Effector memory CD8-positive, alpha-beta T cell (primary cell): ENCODE results near the gene PCGF3.
A peak's percentile ranks its signal among the peaks of the same experiment; 100 is the strongest.

Experiments
- ATAC-seq: fragments of 150-1000 bp; cut with Tn5 transposase; replicated peaks from 2 replicates; pipeline ENCODE4 v1.10.0; 2021; ENCODE audit warnings: mild to moderate bottlenecking, moderate library complexity
- DNase-seq, 3 experiments: peaks; one replicate each; pipeline ENCODE4 v3.0.0; 2021
- H3K27ac Mint-ChIP-seq, 2 donors: one replicate each; pipeline ENCODE4 v1.8.0; 2022; ENCODE audit warnings: mild to moderate bottlenecking in 2 of 2, mixed read lengths in 2 of 2, moderate library complexity in 2 of 2
- H3K27me3 Mint-ChIP-seq, 2 donors: one replicate each; pipeline ENCODE4 v1.8.0; 2022; ENCODE audit warnings: mixed read lengths in 2 of 2
- H3K36me3 Mint-ChIP-seq: one replicate; pipeline ENCODE4 v1.8.0; 2022; ENCODE audit warnings: mild to moderate bottlenecking, moderate library complexity, mixed read lengths; ENCODE audit not compliant: insufficient read depth
- H3K4me1 Mint-ChIP-seq, 2 donors: one replicate each; pipeline ENCODE4 v1.8.0; 2022; ENCODE audit warnings: low read depth in 2 of 2, mixed read lengths in 2 of 2
- H3K4me3 Mint-ChIP-seq, 2 donors: one replicate each; pipeline ENCODE4 v1.8.0; 2022; ENCODE audit warnings: mild to moderate bottlenecking in 2 of 2, mixed read lengths in 2 of 2, moderate library complexity in 2 of 2
- H3K9me3 Mint-ChIP-seq, 2 donors: one replicate each; pipeline ENCODE4 v1.8.0; 2022; ENCODE audit warnings: mixed read lengths in 2 of 2
- total RNA-seq, 9 experiments: gene quantifications; one replicate each; lab custom pipeline; 2026; lab: John Stamatoyannopoulos, UW

PCGF3 gene
- 37.1 to 96.3 (median 44.9) reads per million in 9 experiments for total RNA-seq

GRCh38 chr4:705278-706082 lies at the start of gene PCGF3:
Gene PCGF3, plus strand, starts transcription at chr4:705832. Its CDS starts 27,849 bp downstream, at chr4:733681.
- Mint-ChIP-seq H3K36me3 (peaks cover 7% of the 10 kb centered on the region), H3K27me3 (no peaks in the 10 kb centered on the region), H3K9me3 (no peaks in the 10 kb centered on the region), H3K4me3 (peak within 1 kb of the TSS; percentile 81 to 86), H3K4me1 (peaks cover 22 to 27% of the 10 kb centered on the region in 2 donors), H3K27ac (peak within 1 kb of the TSS; percentile 87 to 91)
- DNase-seq: peak; percentile 90 to 94 (median 92)
- ATAC-seq: peak; percentile 95

GRCh38 chr4:656436-657337 lies 48.9 kb upstream of the PCGF3 start:
- peaks cover 8% of the 10 kb centered on the region for H3K36me3 Mint-ChIP-seq
- no peaks in the 10 kb centered on the region for H3K9me3 Mint-ChIP-seq
- ATAC-seq (no peak), DNase-seq (no peak)
- H3K27ac Mint-ChIP-seq: no peak overlapping the region
- H3K27me3 Mint-ChIP-seq: peaks cover 0 to 21% of the 10 kb centered on the region in 2 donors
- H3K4me3 Mint-ChIP-seq: no peak overlapping the region
- peaks cover 0 to 10% of the 10 kb centered on the region in 2 donors for H3K4me1 Mint-ChIP-seq

GRCh38 chr4:657338-657833 lies 48.2 kb upstream of the PCGF3 start:
- no peaks in the 10 kb centered on the region for H3K9me3 Mint-ChIP-seq
- ATAC-seq (no peak), DNase-seq (no peak)
- H3K27me3 Mint-ChIP-seq: peaks cover 0 to 15% of the 10 kb centered on the region in 2 donors
- H3K36me3 Mint-ChIP-seq: peaks cover 8% of the 10 kb centered on the region
- H3K27ac Mint-ChIP-seq: no peak overlapping the region
- H3K4me1 Mint-ChIP-seq: peaks cover 0 to 10% of the 10 kb centered on the region in 2 donors
- H3K4me3 Mint-ChIP-seq: no peak overlapping the region

GRCh38 chr4:657834-658667 lies 47.6 kb upstream of the PCGF3 start:
- DNase-seq (no peak), ATAC-seq (no peak)
- H3K4me1 Mint-ChIP-seq: peaks cover 0 to 14% of the 10 kb centered on the region in 2 donors
- H3K9me3 Mint-ChIP-seq: no peaks in the 10 kb centered on the region
- H3K27me3 Mint-ChIP-seq: peaks cover 0 to 9% of the 10 kb centered on the region in 2 donors
- no peak overlapping the region for H3K27ac Mint-ChIP-seq
- H3K4me3 Mint-ChIP-seq: no peak overlapping the region
- peaks cover 13% of the 10 kb centered on the region for H3K36me3 Mint-ChIP-seq

- Mint-ChIP-seq H3K27ac (no peak overlapping the region), H3K4me3 (no peak overlapping the region), H3K36me3 (peaks cover 17% of the 10 kb centered on the region)
Measured at GRCh38 chr4:658681-659667, 46.7 kb upstream of the PCGF3 start.

GRCh38 chr4:659851-660250 lies 45.8 kb upstream of the PCGF3 start:
- Mint-ChIP-seq H3K4me1 (peaks cover 0 to 17% of the 10 kb centered on the region in 2 donors), H3K4me3 (no peak overlapping the region), H3K27me3 (peaks cover 0 to 7% of the 10 kb centered on the region in 2 donors), H3K9me3 (no peaks in the 10 kb centered on the region), H3K36me3 (peaks cover 22% of the 10 kb centered on the region), H3K27ac (peak overlapping the region in 1 of 2 donors; percentile 66)
- DNase-seq (no peak), ATAC-seq (no peak)

More at GRCh38 chr4:658681-659667, 46.7 kb upstream of the PCGF3 start:
- DNase-seq (no peak), ATAC-seq (no peak)
- Mint-ChIP-seq H3K27me3 (peaks cover 0 to 7% of the 10 kb centered on the region in 2 donors), H3K4me1 (peaks cover 0 to 15% of the 10 kb centered on the region in 2 donors), H3K9me3 (no peaks in the 10 kb centered on the region)

- ATAC-seq: no peak
- Mint-ChIP-seq H3K4me3 (no peak overlapping the region), H3K4me1 (peaks cover 0 to 19% of the 10 kb centered on the region in 2 donors)
Measured at GRCh38 chr4:660401-660800, 45.2 kb upstream of the PCGF3 start.

GRCh38 chr4:661231-661630 lies 44.4 kb upstream of the PCGF3 start:
- DNase-seq (no peak), ATAC-seq (no peak)
- H3K4me1 Mint-ChIP-seq: peaks cover 0 to 21% of the 10 kb centered on the region in 2 donors
- peaks cover 22% of the 10 kb centered on the region for H3K36me3 Mint-ChIP-seq
- H3K4me3 Mint-ChIP-seq: no peak overlapping the region
- no peak overlapping the region for H3K27ac Mint-ChIP-seq
- no peaks in the 10 kb centered on the region for H3K27me3 Mint-ChIP-seq
- no peaks in the 10 kb centered on the region for H3K9me3 Mint-ChIP-seq

More at GRCh38 chr4:660401-660800, 45.2 kb upstream of the PCGF3 start:
- no peaks in the 10 kb centered on the region for H3K9me3 Mint-ChIP-seq
- DNase-seq: no peak
- H3K36me3 Mint-ChIP-seq: peaks cover 22% of the 10 kb centered on the region
- peak overlapping the region in 1 of 2 donors; percentile 66 for H3K27ac Mint-ChIP-seq
- H3K27me3 Mint-ChIP-seq: peaks cover 0 to 7% of the 10 kb centered on the region in 2 donors

- no peaks in the 10 kb centered on the region for H3K27me3 Mint-ChIP-seq
- ATAC-seq (no peak), DNase-seq (no peak)
- peaks cover 22% of the 10 kb centered on the region for H3K36me3 Mint-ChIP-seq
- peak overlapping the region in 1 of 2 donors; percentile 93 for H3K27ac Mint-ChIP-seq
- peak overlapping the region; percentile 82 to 83 for H3K4me3 Mint-ChIP-seq
- no peaks in the 10 kb centered on the region for H3K9me3 Mint-ChIP-seq
- H3K4me1 Mint-ChIP-seq: peaks cover 0 to 19% of the 10 kb centered on the region in 2 donors
Measured at GRCh38 chr4:661881-662761, 43.5 kb upstream of the PCGF3 start.

GRCh38 chr4:663046-663437 lies 42.6 kb upstream of the PCGF3 start:
- no peak for ATAC-seq

More at GRCh38 chr4:663046-663437, 42.6 kb upstream of the PCGF3 start:
- peaks cover 22% of the 10 kb centered on the region for H3K36me3 Mint-ChIP-seq
- H3K4me3 Mint-ChIP-seq: peak overlapping the region; percentile 82 to 83
- H3K9me3 Mint-ChIP-seq: no peaks in the 10 kb centered on the region
- H3K27me3 Mint-ChIP-seq: no peaks in the 10 kb centered on the region
- H3K27ac Mint-ChIP-seq: peak overlapping the region in 1 of 2 donors; percentile 93
- DNase-seq: no peak
- H3K4me1 Mint-ChIP-seq: peaks cover 0 to 19% of the 10 kb centered on the region in 2 donors
